GM19238 (cell line): ENCODE data around the gene ABHD16B.
"Not testable (repeated sequence)": the region's sequence is repeated elsewhere in the genome, so short reads cannot be mapped to it uniquely, and the experiment has no call there.

Experiments used
- DNase-seq: peaks from one replicate; pipeline ENCODE4 v3.0.0; 2011; ENCODE audit warnings: low spot score; ENCODE audit not compliant: insufficient read length

The ABHD16B gene

DNA sequence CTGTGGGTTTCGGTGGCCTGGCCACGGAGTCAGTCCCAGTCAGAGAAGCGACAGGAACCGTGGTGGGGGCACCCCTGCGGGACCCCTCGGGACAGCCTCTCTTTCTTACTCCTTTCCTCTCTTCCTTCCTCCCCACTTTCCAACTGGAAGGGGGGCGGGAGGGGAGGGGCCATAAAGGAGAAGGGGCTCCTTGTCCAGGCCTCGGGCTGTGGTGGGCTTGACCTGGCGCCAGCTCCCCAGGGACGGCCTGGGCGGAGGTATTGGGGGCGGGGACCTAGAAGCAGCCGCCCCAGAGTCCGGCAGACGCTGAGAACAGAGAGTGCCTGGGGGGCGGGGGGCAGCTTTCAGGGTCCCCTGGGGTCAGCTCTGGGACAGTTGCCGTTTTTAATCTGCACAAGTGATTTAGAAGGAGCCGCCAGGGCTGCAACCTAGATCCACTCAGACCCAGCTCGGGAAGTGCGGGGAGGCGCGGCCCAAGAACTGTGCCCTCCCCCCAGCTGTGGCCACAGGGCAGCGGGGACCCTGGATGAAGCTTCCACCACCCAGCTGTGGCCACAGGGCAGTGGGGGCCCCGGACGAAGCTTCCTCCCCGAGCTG lies 6.4 kb upstream of the ABHD16B start:
- no peak for DNase-seq

DNA sequence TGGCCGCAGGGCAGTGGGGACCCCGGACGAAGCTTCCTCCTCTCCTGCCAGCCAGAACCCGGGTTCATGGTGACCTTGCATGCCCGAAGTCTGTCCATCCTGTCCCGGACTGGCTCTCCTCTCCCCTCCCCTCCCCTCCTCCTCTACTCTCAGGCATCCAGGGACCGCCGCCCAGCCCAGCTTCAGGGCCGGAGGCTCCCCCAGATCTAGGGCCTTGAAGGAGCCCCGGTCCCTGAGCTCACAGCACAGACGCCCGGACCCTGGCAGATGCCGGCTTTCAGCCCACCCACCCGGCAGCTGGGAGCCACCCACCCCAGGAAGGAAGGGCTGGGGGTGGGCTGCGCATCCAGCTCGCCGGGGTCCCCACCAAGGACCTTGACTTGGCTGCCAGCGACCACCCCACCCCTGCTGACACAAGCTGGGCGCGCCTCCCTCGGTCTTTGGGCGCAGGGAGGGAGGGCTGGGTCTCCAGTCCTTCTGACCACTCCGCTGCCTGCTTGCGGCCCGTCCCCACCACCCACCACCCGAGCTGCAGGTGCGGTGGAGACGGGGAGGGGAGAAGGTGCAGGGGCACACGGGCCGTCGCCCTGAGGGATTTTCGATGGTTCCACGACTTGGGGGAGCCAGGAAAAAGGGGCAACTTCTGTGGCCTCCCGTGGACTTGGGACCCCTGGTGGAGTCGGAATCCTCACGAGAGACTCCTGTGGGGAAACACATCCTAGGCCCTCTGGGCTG lies 5.8 kb upstream of the ABHD16B start:
- no peak for DNase-seq

DNA sequence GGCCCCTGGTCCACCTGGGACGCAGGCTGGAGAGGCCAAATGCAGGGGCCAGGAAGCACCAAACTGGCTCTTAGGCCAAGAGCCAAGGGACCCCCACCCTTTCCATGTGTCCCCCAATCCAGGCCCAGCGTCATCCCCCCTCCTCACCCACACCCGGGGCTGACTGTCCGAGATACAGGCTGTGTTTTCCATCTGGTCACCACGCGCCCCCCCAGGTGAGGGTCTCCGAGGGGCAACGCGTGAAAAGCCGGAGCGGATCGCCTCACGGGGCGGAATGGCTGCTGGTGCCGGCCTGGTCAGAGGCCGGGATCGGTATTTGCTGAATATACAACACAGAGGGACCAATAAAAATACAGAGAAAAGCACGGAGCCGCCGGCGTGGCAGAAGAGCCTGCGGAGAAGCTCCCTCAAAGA lies 5.2 kb upstream of the ABHD16B start:
- no peak for DNase-seq

DNA sequence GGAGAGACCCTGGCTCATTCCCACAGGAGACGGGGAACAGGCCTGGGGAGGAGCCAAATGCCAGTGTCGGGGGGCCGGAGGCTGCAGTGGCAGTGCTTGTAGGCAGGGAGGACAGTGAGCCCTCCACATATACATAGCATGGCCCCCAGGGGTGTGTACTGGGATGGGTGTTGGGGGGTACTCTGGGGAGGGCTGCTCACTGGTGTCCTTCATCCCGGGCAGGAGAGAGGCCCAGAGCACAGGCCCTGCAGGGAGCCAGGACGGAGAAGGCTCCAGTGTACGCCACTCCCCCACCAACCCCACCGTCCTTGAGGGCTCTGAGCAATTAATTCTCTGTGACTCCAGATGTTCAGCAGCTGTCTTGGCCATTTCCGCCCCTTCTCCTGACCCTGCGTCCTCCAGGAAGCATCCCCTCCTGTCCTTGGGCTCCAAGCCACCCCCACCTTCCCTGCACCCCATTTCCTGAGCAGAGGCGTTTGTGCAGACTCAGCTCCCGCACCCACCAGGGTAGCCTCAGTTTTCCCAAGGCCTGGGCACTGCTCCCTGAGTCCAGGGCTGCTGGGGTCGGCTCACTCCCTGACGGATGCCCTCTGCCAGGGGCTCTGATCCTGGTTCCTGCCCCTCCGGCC lies 3.4 kb upstream of the ABHD16B start:
- DNase-seq: no peak

DNA sequence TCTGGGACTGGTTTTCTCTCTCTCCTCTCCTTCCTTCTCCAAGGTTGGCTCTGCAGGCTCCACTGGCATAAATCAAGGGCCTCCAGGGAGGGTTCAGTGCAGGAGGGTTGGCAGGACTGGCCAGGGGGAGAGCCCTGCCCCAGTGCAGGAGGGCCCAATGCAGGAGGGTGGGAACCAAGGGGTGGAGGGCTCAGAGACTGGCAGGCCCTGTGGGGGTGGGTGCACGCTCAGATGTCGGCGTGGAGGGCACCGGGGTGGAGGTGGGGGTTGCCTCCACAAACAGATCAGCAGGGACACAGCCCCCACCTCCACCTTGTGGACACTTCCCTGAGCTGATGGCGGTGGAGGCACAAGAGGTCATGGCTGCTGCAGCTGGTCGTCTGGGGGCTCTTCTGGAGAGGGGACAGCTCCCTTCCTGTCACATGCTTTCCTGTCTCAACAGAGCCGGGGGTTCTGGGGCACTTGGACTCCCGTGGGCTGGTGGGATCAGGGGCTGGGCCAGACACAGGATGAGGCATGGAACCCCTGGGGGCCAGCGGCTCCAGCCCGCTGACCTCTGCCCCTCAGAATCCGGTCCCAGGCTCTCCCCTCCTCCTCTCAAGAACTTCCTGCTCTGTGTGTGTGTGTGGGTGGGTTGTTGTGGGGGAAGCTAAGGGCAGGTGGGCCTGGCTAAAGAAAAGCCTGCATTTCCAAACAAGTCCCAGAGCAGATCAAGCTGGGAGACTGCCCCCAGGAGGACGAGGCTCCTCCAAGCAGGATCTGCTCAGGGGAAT lies 2.7 kb upstream of the ABHD16B start:
- no peak for DNase-seq

DNA sequence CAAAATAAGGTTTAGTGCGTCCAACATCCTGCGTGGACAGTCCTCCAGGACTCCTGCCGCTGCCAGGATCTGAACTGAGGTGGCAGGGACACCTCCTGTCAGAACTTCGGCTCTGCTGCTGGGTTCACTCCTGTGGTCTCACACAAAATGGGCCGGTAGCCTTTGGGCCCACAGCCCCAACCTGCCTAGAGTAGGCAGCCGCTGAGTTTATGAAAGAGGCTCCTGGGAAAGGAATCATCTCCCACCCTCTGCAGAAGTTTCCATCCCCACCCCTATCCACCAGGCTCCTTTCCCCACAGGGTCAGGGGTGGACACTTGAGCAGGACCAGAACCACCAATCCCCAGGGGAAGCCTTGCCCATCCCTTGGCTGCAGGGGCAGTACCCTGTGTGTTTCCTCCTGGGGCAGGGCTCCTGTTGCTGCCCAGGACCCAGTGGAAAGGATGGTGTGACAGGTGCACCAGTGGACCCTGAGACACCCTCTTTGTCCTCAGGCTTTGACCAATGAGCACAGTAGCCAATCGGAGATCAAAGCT lies 2.1 kb upstream of the ABHD16B start:
- DNase-seq: no peak

DNA sequence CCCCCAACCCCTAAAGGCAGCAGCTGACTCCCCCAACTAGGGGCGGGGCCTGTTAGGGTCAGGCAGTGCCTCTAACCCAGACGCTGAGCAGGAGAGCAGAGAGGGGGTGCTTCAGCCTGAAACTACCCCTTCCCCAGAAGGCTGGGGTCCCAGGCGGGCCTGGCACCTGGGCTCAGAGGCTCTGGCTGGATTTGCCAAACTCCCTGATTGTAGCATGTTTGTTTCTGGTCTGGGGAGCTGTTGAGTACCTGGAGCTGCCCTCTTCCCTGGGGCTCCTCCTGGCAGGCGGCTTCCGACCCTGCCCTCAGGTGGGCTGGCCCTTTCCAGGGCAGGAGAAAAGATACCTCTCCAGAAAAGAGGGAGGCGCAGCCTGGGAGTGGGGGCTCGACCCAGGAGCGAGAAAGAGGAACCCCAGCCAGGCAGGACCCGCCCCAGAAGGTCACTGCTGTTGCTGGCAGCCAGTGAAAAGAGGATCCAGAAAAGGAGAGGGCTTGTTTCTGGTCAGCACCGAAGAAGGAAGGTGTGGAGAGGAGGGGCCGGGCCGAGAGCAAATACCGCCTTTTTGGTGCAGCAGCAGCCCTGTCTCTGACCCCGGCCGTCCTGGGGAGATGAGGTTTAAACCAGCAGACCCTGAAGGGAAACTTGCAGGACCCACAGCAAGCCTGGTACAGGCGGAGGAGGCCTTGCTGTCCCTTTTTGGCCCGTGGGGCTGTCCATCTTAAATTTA lies 810 bp upstream of the ABHD16B start:
- no peak for DNase-seq

DNA sequence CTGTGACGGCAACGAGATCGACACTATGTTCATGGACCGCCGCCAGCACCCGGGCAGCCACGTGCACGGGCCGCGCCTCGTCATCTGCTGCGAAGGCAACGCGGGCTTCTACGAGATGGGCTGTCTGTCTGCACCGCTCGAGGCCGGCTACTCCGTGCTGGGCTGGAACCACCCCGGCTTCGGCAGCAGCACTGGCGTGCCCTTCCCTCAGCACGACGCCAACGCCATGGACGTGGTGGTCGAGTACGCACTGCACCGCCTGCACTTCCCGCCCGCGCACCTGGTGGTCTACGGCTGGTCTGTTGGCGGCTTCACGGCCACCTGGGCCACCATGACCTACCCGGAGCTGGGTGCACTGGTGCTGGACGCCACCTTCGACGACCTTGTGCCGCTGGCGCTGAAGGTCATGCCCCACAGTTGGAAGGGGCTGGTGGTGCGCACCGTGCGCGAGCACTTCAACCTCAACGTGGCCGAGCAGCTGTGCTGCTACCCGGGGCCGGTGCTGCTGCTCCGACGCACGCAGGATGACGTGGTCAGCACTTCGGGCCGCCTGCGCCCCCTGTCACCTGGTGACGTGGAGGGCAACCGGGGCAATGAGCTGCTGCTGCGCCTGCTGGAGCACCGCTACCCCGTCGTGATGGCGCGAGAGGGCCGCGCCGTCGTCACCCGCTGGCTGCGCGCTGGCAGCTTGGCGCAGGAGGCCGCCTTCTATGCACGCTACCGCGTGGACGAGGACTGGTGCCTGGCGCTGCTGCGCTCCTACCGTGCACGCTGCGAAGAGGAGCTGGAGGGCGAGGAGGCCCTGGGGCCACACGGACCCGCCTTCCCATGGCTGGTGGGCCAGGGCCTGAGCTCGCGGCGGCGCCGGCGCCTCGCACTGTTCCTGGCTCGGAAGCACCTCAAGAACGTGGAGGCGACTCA lies 943 bp downstream of the ABHD16B start:
- no peak for DNase-seq

DNA sequence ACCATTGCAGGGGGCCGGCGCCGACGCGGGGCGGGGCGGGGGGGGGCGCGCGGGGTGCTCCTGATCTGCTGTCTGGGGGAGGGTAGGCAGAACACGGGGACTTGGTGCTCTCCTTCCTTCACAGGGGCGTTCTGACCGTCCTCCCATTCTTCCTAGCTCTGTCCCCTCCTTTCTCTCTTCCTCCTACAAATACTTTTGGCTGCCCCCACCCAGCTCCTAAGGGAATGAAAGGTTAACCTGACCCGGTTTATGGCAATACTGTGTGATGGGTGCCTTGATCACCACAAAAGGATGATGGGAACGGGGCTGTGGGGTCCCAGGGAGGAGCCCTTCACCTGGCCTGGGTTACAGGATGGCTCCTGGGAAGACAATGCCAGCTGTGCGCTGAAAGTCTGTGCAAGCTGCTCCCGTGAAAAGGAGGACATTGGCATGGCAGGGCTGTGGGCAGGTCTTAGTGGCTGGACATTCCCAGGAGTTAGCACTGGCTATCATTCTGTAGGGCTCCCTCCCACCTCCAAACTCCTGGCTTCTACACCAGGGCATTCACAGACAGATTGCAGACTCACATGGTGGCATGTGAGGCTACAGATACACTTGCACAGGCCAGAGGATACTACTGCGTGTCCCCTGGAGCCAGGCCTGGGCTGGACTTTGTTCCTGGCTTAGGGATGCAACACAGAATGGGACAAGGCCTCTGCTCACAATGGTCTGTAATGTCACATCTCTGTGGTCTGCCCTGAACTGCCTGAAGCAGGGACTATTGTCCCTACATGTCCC lies 1.9 kb downstream of the ABHD16B start:
- DNase-seq: no peak

DNA sequence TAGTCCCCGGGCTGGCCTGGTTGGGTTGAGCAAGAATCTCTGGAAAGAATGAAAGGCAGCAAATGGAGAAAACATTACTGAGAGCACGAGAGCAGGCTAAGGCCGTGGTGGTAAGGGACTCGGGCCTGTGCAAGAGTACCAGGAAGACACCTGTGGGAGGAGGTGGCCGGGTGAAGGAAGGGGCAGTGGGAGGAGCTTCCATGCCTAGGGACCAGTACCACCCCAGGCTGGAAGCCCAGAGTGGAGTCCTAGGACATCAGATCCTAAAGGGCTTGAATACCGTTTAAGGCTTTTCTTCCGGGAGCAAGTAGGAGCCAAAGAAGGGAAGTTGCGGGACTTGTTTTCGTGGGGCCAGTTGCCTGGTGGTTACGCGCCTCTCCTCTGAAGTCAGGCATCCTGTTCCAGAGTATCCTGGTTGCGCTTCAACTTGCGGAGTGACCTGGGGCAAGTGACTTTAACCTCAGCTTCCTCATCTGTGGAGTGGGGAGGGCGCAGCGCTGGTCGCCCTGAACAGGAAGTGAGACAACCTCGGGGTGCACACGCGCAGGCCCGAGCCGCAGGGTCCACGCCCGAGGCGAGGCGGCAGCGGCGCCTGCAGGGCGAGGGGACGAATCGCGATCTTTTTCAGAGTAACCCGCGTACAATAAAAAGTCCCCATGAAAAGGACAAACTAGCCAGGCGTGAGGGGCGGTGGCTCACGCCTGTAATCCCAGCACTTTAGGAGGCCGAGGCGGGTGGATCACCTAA lies 2.7 kb downstream of the ABHD16B start:
- peak; percentile 95 for DNase-seq

DNA sequence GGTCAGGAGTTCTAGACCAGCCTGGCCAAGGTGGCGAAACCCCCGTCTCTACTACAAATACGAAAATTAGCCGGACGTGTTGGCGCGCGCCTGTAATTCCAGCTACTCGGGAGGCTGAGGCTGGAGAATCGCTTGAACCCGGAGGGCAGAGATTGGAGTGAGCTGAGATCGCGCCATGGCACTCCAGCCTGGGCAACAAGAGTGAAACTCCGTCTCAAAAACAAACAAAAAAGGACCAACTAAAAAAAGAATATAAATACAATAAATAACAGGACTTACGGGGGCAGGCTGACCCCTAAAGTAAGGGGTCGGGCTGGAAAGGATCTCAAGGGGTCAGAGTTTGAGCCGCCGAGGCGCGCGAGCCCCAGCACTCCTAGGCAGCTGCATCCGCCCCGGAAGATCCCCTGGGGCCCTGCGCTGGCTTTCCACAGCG lies 3.3 kb downstream of the ABHD16B start:
- no peak for DNase-seq

DNA sequence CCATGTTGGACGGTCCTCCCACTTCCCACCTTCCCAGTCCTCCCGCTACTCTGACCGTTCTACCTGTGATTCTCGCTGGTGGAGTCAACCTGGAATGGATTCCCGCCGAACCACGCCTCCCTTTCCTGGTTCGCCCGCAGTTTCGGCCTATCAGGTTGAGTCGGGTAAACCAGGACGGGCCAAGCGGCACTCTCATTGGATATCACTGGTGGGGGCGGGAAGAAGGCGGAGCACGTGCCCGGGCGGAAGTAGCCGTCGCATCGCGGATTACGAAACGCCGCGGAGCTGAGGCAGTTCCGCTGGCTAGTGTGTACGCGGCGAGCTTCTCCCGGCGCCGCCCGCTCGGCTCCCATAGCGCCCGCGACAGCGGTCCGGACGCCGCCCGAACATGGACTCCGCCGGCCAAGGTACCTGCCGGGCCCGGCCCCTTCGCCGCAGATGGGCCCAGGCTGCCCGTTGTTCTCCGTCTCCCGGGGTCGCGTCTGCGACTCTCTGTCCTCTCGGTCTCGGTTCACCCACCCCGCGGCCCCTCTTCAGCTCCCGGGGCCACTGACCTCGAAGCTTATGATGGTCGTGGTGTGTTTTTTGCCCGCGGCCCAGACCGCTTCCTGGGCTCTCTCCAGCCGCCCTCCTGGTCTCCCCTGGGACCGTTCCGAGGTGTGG lies 3.8 kb downstream of the ABHD16B start, which contains the start of gene TPD52L2:
TPD52L2 (plus strand) TSS at position 293 of the 663 bp plus-strand sequence; CDS start at position 389, 96 bp downstream.
- DNase-seq: peak; percentile 98

DNA sequence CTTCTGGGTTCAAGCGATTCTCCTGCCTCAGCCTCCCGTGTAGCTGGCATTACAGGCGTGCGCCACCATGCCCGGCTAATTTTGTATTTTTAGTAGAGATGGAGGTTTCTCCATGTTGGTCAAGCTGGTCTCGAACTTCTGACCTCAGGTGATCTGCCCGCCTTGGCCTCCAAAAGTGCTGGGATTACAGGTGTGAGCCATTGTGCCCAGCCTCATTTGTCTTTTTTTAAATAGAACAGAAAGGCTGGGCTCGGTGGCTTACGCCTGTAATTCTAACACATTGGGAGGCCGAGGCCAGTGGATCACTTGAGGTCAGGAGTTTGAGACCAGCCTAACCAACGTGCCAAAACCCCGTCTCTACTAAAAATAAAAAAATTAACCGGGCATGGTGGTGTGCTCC lies 5.7 kb downstream of the ABHD16B start:
- not testable (repeated sequence) for DNase-seq

DNA sequence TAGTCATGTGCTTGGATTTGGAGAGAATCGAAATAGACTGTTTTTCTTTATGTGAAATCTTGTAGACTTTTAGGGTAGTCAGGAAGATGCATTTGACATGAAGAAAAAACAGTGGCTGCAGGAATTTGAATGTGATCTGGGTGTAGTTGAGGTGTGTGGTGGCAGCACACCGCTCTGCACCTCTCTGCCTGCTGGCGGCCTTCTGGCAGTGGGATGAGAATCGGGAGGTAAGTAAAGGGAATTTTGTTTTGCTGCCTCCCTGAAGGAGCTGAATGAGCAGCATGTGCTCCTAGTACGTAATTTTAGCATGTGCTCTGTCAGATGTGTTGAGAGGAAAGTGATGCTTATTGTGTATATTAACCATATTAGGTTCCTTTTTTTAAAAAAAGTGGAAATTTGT lies 7.0 kb downstream of the ABHD16B start:
- DNase-seq: no peak

DNA sequence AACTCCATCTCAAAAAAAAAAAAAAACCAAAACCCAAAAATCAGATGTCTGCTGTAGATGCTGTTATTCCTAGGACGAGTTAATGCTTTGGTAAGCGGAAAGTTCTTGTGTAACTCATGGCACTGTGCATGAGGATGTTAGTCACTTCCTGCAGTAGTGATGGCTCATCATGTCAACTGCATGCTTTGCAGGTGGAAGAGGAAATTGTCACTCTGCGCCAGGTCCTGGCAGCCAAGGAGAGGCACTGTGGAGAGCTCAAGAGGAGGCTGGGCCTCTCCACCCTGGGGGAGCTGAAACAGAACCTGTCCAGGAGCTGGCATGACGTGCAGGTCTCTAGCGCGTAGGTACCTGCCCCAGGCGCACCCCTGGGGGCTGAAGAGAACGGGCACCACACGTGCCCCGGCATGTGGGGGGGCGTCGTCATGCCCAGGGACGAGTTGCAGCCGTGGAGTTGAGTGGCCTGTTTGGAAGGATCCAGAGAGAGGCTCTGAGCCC lies 12.2 kb downstream of the ABHD16B start:
- no peak for DNase-seq

DNA sequence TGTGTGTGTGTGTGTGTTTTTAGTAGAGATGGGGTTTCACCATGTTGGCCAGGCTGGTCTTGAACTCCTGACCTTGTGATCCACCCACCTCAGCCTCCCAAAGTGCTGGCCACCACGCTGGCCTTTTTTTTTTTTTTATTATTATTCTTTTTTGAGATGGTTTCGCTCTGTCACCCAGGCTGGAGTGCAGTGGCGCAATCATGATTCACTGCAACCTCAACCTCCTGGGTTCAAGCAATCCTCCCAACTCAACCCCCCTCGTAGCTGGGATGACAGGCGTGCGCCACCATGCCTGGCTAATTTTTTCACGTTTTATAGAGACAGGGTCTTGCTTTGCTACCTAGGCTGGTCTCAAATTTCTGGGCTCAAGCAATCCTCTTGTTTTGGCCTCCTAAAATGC lies 12.9 kb downstream of the ABHD16B start:
- DNase-seq: not testable (repeated sequence)

DNA sequence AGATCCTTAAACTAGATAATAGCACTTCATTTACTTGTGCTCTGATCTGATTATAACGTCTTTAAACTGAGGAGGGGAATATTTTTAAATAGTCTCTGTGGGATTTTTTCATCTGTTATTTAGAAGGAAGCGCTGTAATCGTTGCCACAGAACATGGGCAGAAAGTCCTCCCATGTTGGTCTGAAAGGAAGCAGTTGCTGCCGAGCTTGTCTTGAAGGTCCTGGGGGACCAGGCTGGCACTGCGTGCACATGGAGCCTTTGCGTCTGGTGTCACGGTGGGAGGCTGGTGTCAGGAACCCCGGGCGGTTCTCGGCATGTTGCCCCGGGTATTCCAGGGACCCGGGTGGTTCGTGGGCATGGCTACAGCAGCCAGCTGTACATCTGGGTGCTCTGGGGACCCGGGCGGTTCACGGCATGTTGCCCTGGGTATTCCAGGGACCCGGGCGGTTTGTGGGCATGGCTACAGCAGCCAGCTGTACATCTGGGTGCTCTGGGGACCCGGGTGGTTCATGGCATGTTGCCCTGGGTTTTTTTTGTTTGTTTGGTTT lies 15.3 kb downstream of the ABHD16B start:
- no peak for DNase-seq
